SJCRH30 (cell line): ENCODE results near the gene C6orf89. TPM values are rescaled to one million over a fixed set of nuclear protein-coding genes. Genes with fewer than 3 reads are reported as not detected.

ENCODE experiments used
- DNase-seq, 2 experiments: peaks; one replicate each; pipeline ENCODE4 v3.0.0-alpha.2; 2015 to 2020
- H3K27ac ChIP-seq: fragments of 250-450 bp; sonication (Bioruptor Pico); 2 replicates; pipeline ENCODE4 v1.5.1; 2020; ENCODE audit warnings: mild to moderate bottlenecking, moderate library complexity
- H3K27me3 ChIP-seq: fragments of 250-450 bp; sonication (Bioruptor Pico); 2 replicates; pipeline ENCODE4 v1.5.1; 2020; ENCODE audit warnings: mild to moderate bottlenecking, moderate library complexity
- H3K36me3 ChIP-seq: fragments of 250-450 bp; sonication (Bioruptor Pico); 2 replicates; pipeline ENCODE4 v1.5.1; 2020; ENCODE audit warnings: mild to moderate bottlenecking, moderate library complexity
- H3K4me1 ChIP-seq: fragments of 250-450 bp; sonication (Bioruptor Pico); 2 replicates; pipeline ENCODE4 v1.5.1; 2020; ENCODE audit warnings: mild to moderate bottlenecking, moderate library complexity
- H3K4me3 ChIP-seq: fragments of 250-450 bp; sonication (Bioruptor Pico); 2 replicates; pipeline ENCODE4 v1.5.1; 2020; ENCODE audit warnings: mild to moderate bottlenecking, moderate library complexity
- H3K9me3 ChIP-seq: fragments of 250-450 bp; sonication (Bioruptor Pico); replicated peaks from 2 replicates; pipeline ENCODE4 v1.5.1; 2020; ENCODE audit warnings: mild to moderate bottlenecking, moderate library complexity
- total RNA-seq: library from RNA; depleted of rRNA; stranded (reverse); fragments of >200 nt; shearing (Covaris generic); gene quantifications from 2 replicates; pipeline ENCODE4 v1.2.3, GENCODE V29; 2014

C6orf89 gene
- total RNA-seq, 1 experiment from 2014 or later: 17.0 TPM

DNA sequence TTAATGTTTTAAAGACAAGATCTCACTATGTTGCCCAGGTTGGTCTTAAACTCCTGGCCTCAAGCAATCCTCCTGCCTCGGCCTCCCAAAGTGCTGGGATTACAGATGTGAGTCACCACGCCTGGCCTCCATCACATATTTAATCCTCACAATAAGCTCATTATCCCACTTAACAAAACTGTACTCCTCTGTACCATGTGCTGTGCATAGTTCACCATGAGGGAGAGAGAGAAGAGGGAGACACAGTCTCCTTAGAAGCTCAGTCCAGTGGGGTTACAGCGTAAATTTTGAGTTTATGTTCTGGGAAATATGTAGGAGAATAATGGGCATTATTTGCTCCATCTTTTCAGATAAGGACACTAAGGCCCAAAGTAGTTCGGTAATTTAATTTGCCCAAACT lies 38.6 kb upstream of the C6orf89 start:
- Histone ChIP-seq H3K27ac (no peak overlapping the region), H3K4me3 (no peak overlapping the region), H3K27me3 (no peaks in the 10 kb centered on the region), H3K4me1 (peaks cover 6% of the 10 kb centered on the region; the same call in 1 of the 2 replicates), H3K36me3 (no peaks in the 10 kb centered on the region), H3K9me3 (no peaks in the 10 kb centered on the region)
- DNase-seq: no peak

DNA sequence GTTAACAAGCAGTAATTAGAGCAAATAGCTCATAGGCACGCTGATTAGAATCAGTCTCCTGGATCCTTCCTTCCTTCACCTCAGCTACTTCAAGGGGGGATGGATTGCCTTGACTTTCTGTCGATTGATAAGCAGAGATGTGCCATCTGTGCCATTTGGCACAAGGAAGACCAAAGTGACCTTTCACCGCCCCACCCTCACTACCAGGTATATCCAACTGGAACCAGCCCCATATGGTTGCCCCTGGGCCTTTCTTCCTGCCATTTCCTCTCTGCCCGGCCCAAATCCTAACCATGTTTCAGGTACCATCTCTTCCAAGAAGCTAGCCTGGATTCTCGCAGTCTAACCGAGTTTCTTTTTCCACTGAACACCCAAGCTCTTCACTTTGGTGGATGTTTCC lies 37.8 kb upstream of the C6orf89 start:
- Histone ChIP-seq H3K4me1 (peaks cover 6% of the 10 kb centered on the region; the same call in 1 of the 2 replicates), H3K27me3 (no peaks in the 10 kb centered on the region), H3K4me3 (no peak overlapping the region), H3K27ac (no peak overlapping the region), H3K9me3 (no peaks in the 10 kb centered on the region), H3K36me3 (no peaks in the 10 kb centered on the region)
- no peak for DNase-seq

DNA sequence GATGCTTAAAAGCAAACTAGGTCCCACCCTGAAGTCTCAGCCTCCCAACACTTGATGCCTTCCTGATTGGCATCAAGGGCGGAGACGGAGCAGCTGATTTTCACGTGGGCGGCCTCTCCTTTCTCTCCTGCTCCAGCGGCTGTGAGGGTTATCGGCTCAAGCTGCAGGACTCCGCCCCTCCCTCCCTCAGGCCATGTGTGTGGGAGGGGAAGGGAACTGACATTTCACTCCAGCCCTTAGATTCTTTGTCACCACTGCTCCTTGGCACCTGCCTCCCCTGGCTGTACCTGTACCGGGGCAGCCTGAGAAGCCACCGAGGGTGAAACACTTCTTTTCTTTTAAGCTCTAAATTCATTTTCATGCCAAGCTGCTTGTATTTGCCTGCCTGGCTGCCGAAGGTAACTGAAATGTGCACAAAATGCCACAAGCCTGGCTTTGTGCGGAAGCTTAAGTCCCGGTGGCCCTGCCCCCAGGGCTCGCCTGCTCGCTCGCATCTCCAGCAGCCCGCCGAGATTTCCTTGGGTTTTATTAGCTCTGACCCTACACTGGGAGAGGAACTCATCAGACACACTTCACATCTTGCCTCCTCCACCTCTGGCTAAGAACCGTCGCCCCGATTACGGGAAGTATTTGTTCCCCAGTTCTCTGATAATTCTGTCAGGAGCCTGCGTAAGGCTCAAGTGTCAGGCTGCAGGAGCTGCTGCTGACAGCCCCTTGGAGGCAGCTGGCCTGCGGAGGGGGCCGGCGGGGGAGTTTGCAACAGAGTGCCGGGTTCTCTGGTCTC lies 36.9 kb upstream of the C6orf89 start:
- Histone ChIP-seq H3K36me3 (0 out of 2 replicates have a peak, but pooled peaks cover 5% of the 10 kb centered on the region), H3K4me3 (peak overlapping the region; percentile 34), H3K27ac (no peak overlapping the region), H3K27me3 (no peaks in the 10 kb centered on the region), H3K9me3 (no peaks in the 10 kb centered on the region), H3K4me1 (peaks cover 10% of the 10 kb centered on the region; the same call in 1 of the 2 replicates)
- peak; percentile 70 to 73 for DNase-seq

DNA sequence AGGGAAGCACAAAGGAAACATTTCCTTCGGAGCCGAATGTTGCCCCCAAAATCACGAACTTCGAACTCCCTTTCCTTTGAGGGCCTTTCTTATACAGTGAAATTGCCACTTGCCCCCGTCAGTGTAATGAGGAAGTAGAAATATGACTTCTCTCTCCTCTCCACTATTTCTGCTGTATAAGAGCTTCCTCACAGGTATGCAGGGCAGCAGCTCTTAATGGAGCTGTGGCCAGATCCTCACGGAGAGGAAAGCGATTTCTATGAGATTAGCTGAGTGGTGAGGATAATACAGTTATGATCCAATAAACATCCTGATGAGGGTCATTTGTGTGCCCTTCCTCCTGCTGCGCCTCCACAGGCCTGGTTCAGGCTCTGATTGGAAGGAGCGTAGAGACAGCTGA lies 35.7 kb upstream of the C6orf89 start:
- H3K36me3 ChIP-seq: peaks cover 13% of the 10 kb centered on the region
- H3K27me3 ChIP-seq: no peaks in the 10 kb centered on the region
- no peaks in the 10 kb centered on the region for H3K9me3 ChIP-seq
- H3K4me3 ChIP-seq: no peak overlapping the region
- peaks cover 10% of the 10 kb centered on the region; the same call in 1 of the 2 replicates for H3K4me1 ChIP-seq
- DNase-seq: no peak
- H3K27ac ChIP-seq: no peak overlapping the region

DNA sequence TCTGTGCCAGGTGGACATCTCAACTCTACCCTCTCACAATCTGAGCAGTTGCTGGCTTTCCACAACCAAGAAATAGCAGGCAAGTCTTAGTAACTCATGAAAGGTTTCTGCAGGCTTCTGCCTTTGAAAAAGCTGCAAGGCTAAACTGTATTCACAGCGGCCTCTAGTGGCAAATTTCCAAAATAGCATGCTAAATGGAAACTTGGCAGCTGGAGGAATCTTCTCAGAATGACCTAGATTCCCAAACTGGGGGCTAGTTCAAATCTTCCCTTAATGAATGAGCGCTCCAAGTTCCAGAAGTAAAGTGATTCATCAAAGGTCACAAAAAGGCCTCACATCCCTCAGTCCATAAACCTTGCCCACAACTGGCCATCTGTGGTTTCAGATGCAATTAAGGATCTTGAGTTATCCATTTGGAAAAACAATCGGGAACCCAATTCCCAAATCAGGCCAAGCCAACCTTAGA lies 34.6 kb upstream of the C6orf89 start:
- DNase-seq: peak; percentile 47 to 79
- Histone ChIP-seq H3K27me3 (no peaks in the 10 kb centered on the region), H3K4me1 (peaks cover 10% of the 10 kb centered on the region; the same call in 1 of the 2 replicates), H3K36me3 (peaks cover 18% of the 10 kb centered on the region), H3K9me3 (no peaks in the 10 kb centered on the region), H3K27ac (no peak overlapping the region), H3K4me3 (no peak overlapping the region)

DNA sequence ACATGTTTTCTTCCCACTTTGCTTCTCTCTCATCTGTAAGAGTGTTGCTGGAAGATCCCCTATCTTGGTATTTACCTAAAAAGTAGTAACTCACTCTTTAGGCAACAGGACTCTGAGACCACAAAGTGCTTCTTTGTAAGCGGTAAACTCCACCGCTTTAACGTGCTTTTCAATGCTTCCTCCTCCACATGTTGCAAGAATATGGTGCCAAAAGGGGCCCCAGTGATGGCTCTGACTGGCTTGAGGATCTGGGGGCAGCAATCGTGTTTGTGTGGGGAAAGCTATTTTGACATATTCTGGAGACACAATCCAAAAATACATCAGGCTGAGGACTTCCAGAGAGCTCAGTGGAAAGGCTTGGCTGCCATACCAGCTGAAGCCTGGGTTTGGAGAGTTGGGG lies 34.1 kb upstream of the C6orf89 start:
- no peak for DNase-seq
- peaks cover 10% of the 10 kb centered on the region; the same call in 1 of the 2 replicates for H3K4me1 ChIP-seq

DNA sequence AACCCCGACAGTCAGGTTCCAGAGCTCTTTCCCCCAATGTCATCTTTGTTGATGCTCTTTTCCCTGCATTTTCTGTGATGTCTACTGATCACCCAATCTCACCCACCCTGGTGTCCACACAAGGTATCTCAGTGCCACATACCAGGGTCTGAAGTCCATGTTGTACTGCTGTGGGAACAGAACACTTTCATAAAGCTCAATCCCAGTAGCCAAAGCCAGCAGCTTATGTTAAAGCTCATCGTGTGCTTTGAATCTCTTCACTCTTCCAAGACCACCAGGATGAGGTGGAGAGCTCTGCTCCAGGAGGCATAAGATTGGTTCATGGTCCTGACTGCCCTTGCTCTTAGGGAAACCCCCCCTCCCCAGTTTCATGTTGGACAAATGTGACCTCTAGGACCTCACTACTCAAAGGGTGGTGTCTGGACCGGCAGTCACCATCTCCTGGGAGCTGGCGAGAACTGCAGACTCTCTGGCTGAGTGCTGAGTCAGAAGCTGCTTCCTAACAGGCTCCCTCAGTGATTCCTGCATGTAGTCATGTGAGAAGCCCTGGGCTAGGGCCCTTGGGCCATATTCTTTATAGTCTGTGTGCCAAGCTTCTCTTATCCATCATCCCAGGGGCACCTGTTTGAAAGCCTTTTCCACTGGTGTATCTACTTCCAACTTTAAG lies 33.1 kb upstream of the C6orf89 start:
- no peak overlapping the region for H3K27ac ChIP-seq
- no peak for DNase-seq
- no peaks in the 10 kb centered on the region for H3K27me3 ChIP-seq
- H3K4me1 ChIP-seq: peaks cover 10% of the 10 kb centered on the region; the same call in 1 of the 2 replicates
- no peak overlapping the region for H3K4me3 ChIP-seq
- no peaks in the 10 kb centered on the region for H3K9me3 ChIP-seq
- H3K36me3 ChIP-seq: peaks cover 21% of the 10 kb centered on the region

More for the DNA sequence above, 34.1 kb upstream of the C6orf89 start:
- H3K9me3 ChIP-seq: no peaks in the 10 kb centered on the region
- H3K36me3 ChIP-seq: peaks cover 21% of the 10 kb centered on the region
- H3K27ac ChIP-seq: no peak overlapping the region
- no peak overlapping the region for H3K4me3 ChIP-seq
- H3K27me3 ChIP-seq: no peaks in the 10 kb centered on the region

DNA sequence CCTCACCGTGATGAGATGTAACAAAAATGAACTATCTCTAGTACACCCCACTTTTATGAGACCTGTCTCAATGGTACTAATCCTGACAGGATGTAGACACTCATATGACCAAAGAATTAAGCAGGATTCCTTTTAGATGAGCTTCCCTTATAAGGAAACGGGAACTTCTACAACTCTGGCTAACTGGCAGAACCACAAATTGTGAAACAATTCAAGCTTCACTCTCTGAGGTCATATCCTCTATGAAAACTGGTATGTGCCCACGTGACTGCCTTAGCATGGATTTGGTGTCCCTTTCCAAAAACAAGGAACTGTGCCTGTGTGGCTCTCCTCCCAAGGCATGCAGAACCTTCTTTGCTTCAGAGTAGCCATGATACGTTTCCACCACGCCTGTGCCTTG lies 32.4 kb upstream of the C6orf89 start:
- peaks cover 21% of the 10 kb centered on the region for H3K36me3 ChIP-seq
- no peak for DNase-seq
- H3K4me1 ChIP-seq: peaks cover 6% of the 10 kb centered on the region; the same call in 1 of the 2 replicates
- no peak overlapping the region for H3K27ac ChIP-seq
- no peaks in the 10 kb centered on the region for H3K9me3 ChIP-seq
- H3K4me3 ChIP-seq: no peak overlapping the region
- H3K27me3 ChIP-seq: no peaks in the 10 kb centered on the region

DNA sequence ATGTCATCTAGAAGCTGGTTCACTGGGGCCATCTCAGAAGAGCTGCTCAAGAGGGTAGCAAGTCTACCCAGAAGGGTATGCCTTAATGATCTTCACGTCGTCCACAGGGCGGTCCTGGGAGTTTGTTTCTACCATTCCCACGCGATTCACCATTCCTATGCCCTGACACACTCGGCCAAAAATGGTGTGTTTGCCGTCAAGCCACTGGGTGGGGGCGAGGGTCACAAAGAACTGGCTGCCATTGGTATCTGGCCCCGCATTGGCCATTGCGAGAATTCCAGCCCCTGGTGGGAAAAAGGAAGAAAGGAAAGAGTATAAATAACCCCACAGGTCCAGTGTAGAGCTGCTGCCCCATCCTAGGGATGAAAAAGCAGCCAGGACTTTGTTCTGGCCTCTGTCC lies 30.0 kb upstream of the C6orf89 start:
- Histone ChIP-seq H3K27ac (no peak overlapping the region), H3K4me3 (no peak overlapping the region), H3K9me3 (no peaks in the 10 kb centered on the region), H3K36me3 (peaks cover 23% of the 10 kb centered on the region), H3K27me3 (no peaks in the 10 kb centered on the region), H3K4me1 (peaks cover 4% of the 10 kb centered on the region; the same call in 1 of the 2 replicates)
- no peak for DNase-seq

DNA sequence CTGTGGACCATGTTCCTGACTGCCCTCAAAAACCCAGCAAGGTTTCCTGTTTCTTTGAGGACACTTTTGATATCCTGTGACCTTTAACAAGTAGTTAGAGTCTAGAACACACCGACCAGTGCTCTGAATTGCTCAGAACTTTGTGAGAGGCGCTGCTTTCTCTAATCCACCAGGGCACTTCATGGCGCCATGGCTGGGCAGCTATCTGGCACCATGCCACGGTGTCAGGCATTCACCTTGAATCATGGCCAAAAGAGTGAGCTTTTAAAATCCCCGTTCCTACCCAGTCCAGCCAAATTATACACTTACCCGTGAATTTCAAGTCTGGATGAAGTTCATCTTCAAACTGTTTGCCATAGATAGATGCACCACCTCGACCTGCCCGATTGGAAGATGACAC lies 29.5 kb upstream of the C6orf89 start:
- no peaks in the 10 kb centered on the region for H3K9me3 ChIP-seq
- DNase-seq: no peak
- H3K36me3 ChIP-seq: peaks cover 29% of the 10 kb centered on the region
- no peaks in the 10 kb centered on the region for H3K27me3 ChIP-seq
- H3K4me1 ChIP-seq: peaks cover 4% of the 10 kb centered on the region; the same call in 1 of the 2 replicates
- no peak overlapping the region for H3K27ac ChIP-seq
- no peak overlapping the region for H3K4me3 ChIP-seq

DNA sequence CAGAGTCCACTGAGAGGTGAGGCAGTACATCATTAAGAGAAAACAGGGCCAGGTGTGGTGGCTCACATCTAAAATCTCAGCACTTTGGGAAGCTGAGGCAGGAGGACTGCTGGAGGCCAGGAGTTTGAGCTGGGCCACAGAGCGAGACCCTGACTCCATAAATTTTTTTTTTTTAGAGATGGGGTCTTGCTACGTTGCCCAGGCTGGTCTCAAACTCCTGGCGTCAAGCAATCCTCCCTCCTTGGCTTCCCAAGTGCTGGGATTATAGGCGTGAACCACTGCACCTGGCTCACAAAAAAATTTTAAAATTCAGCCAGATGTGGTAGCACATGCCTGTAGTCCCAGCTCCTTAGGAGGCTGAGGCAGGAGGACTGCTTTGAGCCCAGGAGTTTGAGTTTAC lies 28.4 kb upstream of the C6orf89 start:
- Histone ChIP-seq H3K27me3 (no peaks in the 10 kb centered on the region), H3K27ac (no peak overlapping the region), H3K4me1 (peaks cover 4% of the 10 kb centered on the region; the same call in 1 of the 2 replicates), H3K36me3 (peaks cover 32% of the 10 kb centered on the region), H3K9me3 (no peaks in the 10 kb centered on the region), H3K4me3 (no peak overlapping the region)
- no peak for DNase-seq

DNA sequence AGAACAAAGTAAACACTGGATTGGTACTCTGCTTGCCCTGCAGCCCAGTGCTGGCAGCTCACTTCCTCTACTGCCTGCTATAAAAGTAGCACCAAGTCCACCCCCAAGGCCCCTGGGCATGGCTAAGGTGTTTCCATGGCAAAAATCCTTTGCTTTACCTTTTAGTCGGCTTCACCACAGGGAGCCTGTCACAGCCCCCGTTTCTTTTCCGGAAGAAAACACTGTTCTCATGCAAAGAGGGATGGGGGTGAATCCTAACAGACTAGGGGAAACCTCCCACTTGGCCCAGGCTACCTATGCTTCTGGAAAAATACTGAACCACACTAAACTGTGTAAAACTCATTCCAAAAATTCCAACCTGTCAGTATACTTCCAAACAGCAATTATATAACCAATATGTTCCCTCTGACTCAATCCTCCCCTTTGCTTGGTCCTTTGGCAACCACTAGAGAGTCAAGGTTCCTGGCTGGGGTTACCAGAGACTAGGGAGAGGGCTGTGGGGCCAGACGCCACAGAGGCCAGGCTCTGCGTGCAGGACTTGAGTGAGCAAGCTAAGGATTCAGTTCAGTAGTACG lies 27.3 kb upstream of the C6orf89 start:
- Histone ChIP-seq H3K27me3 (no peaks in the 10 kb centered on the region), H3K27ac (no peak overlapping the region), H3K9me3 (no peaks in the 10 kb centered on the region), H3K4me3 (no peak overlapping the region), H3K4me1 (peaks cover 2% of the 10 kb centered on the region; the same call in 1 of the 2 replicates), H3K36me3 (peaks cover 33% of the 10 kb centered on the region)
- DNase-seq: no peak

DNA sequence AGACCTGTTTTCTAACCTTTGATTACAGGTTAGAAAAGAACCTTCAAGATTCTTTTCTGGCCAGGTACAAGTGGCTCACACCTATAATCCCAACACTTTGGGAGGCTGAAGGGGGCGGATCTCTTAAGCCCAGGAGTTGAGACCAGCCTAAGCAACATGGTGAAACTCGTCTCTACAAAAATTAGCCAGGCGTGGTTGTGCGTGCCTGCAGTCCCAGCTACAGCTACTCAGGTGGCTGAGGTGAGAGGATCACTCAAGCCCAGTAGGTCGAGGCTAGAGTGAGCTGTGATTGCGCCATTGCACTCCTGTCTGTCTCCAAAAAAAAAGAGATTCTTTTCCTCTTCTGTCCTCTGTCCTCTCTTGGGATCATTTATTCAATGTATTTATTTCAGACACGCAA lies 25.6 kb upstream of the C6orf89 start:
- H3K27ac ChIP-seq: no peak overlapping the region
- no peaks in the 10 kb centered on the region for H3K4me1 ChIP-seq
- no peak overlapping the region for H3K4me3 ChIP-seq
- no peaks in the 10 kb centered on the region for H3K9me3 ChIP-seq
- H3K27me3 ChIP-seq: no peaks in the 10 kb centered on the region
- H3K36me3 ChIP-seq: peaks cover 24% of the 10 kb centered on the region
- DNase-seq: no peak

DNA sequence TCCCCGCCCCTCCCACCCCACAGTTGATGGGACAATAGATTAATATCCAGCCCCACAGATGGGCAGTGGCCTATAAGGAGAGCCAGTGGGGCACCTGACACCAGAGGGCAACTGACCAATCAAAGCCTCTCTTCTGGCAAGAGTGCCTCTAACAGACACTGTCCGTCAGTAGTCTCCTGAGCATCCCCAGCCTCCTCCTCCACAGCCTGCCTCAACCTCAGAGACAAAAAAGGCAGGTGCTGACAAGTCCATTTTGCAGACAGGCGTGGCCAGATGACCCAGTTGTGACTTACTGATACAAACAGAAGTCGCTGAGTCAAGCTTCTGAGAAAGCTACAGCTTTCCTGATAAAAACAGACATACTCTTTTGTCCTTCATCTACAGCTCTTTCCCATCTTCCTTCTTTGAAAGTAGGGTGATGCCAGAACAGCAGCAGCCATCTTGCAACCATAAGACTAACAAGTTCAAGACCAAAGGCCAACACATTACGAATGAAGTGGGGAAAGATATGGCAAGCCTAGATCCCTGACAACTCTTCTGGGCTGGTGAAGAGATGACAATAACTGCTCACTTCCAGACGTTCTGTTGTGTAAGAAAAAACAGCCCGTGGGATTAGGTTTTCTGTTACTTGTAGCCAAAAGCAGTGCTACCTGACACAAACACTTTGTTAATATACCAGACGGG lies 23.4 kb upstream of the C6orf89 start:
- no peaks in the 10 kb centered on the region for H3K9me3 ChIP-seq
- H3K27ac ChIP-seq: no peak overlapping the region
- DNase-seq: no peak
- H3K36me3 ChIP-seq: peaks cover 26% of the 10 kb centered on the region
- no peaks in the 10 kb centered on the region for H3K27me3 ChIP-seq
- no peak overlapping the region for H3K4me3 ChIP-seq
- no peaks in the 10 kb centered on the region for H3K4me1 ChIP-seq
